Stomach (tissue), 4 donors: ENCODE data around the gene WDR70.

Source experiments
- EP300 ChIP-seq: sonication (generic); formaldehyde crosslinking; IDR thresholded peaks from one replicate; pipeline ENCODE4 v1.6.1; 2017; ENCODE audit warnings: antibody characterized with exemption
- POLR2A ChIP-seq, 4 donors: fragments of 450-650 bp; IDR thresholded peaks; one replicate each; pipeline ENCODE4 v1.6.1; 2016; ENCODE audit warnings: antibody characterized with exemption in 4 of 4, control low read depth in 2 of 4, mild to moderate bottlenecking in 1 of 4, moderate library complexity in 1 of 4
- POLR2AphosphoS5 ChIP-seq, 3 donors: sonication (generic); formaldehyde crosslinking; IDR thresholded peaks; one replicate each; pipeline ENCODE4 v1.6.1; 2016; ENCODE audit warnings: antibody characterized with exemption in 3 of 3
- TF ChIP-seq, protein P1 (sequence below), 7 experiments: fragments of 450-650 bp in 4 of 7; fragments of 200-600 bp in 3 of 7; sonication (generic) in 3 of 7; IDR thresholded peaks; one replicate each; pipeline ENCODE4 v1.5.1; 2016 to 2019; ENCODE audit warnings: antibody characterized with exemption in 7 of 7, control low read depth in 2 of 7, mild to moderate bottlenecking in 1 of 7

DNA sequence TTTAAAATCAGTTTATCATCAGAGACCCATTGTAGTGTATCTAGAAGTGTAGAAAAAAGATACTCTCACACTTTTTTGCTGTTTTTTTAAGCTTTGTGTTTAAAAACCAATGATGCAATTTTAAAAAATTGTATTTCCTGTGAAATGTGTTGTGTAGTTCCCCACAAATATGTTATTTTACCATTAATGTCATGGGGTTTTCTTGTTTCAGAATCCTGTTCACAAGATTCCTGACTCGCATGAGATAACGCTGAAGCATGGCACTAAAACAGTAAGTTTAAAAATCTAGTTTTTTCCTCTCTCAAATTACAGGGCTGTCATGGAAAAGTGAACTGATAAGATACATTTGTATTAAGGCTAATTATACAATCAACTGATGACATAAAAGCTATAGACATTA lies 58.6 kb downstream of the WDR70 start:
- TF ChIP-seq, protein P1, sequence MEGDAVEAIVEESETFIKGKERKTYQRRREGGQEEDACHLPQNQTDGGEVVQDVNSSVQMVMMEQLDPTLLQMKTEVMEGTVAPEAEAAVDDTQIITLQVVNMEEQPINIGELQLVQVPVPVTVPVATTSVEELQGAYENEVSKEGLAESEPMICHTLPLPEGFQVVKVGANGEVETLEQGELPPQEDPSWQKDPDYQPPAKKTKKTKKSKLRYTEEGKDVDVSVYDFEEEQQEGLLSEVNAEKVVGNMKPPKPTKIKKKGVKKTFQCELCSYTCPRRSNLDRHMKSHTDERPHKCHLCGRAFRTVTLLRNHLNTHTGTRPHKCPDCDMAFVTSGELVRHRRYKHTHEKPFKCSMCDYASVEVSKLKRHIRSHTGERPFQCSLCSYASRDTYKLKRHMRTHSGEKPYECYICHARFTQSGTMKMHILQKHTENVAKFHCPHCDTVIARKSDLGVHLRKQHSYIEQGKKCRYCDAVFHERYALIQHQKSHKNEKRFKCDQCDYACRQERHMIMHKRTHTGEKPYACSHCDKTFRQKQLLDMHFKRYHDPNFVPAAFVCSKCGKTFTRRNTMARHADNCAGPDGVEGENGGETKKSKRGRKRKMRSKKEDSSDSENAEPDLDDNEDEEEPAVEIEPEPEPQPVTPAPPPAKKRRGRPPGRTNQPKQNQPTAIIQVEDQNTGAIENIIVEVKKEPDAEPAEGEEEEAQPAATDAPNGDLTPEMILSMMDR (IDR thresholded peaks at IDR 0.05), result no peak
- no peak for TF ChIP-seq EP300
- no peak for TF ChIP-seq POLR2A (IDR thresholded peaks at IDR 0.05)
- no peak for TF ChIP-seq POLR2AphosphoS5 (IDR thresholded peaks at IDR 0.05)
